ENCODE data around the gene AMZ1.
A peak's percentile ranks its signal among the peaks of the same experiment; 100 is the strongest.
"Not testable (repeated sequence)": the region's sequence is repeated elsewhere in the genome, so short reads cannot be mapped to it uniquely, and the experiment has no call there.

AMZ1 gene

DNA sequence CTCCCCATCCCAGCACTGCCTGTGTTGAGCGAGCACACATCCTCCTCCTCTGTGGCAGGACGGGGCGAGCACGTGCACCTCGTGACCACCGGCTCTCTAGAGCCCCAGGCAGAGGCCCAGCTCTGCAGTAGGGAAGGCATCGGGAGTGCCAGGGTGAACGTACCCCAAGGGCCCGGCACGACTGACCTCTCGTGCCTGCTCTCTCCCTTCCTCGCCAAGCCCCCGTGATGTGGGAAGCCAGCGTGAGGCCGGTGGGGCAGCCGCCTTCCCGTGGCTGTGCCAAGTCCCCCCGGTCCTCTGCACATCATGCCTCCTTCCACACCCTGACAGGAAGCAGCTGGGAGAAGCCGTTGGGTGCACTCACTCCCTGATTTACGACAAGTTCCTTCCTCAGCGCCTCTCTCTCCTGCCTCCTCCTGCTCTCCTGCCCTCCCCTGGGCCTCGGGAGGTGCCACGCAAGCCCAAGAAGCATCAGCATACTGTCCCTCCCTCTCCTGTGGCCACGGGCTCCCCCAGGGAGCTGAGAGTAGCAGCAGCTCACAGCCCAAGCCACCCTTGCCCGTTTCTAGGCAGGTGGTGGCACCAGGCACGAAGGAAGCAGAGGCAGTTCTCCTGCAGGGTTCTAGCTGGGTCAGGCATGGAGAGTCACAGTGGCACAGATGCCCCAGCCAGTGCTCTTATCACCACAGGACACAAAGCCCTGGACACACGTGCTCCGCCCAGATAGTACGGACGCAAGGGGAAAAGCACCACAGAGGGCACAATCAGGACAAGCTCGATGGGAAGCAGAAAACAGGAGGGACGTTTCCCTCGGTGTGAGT, 47.0 kb downstream of the AMZ1 start:
- Histone ChIP-seq H2AK5ac (ENCODE audit: low read length) (peak overlapping the region; percentile 24), H2BK5ac (ENCODE audit: low read depth, low read length, poor library complexity) (peak overlapping the region; percentile 8), H3K4me3 (ENCODE audit: low read depth, low read length) (peak overlapping the region; percentile 1), H3K36me3 (ENCODE audit: control insufficient read depth in 1 of 2, insufficient read depth in 2 of 2, low read length in 2 of 2) (peaks cover 34 to 44% of the 10 kb centered on the region in 2 experiments), H4K12ac (ENCODE audit: low read depth, low read length) (peak overlapping the region; percentile 21), H2BK12ac (ENCODE audit: low read length) (peak overlapping the region; percentile 66), H3K4me1 (ENCODE audit: control insufficient read depth in 1 of 2, insufficient read depth in 2 of 2, low read length in 2 of 2) (peaks cover 43 to 53% of the 10 kb centered on the region in 2 experiments), H3K27me3 (ENCODE audit: insufficient read depth, low read length) (no peaks in the 10 kb centered on the region), H4K91ac (ENCODE audit: low read depth, low read length) (peak overlapping the region; percentile 60), H3K4me2 (ENCODE audit: low read length) (no peak overlapping the region), H3K27ac (ENCODE audit: low read depth, low read length) (peak overlapping the region; percentile 91), H3K4ac (ENCODE audit: low read depth, low read length) (peak overlapping the region; percentile 71), H3K9me3 (ENCODE audit: insufficient read depth, low read depth, low read length) (peaks cover 11% of the 10 kb centered on the region), H2AFZ (ENCODE audit: insufficient read depth, low read length, poor library complexity) (peak overlapping the region; percentile 57), H4K8ac (ENCODE audit: low read depth, low read length) (peak overlapping the region; percentile 39), H2BK120ac (ENCODE audit: insufficient read depth, low read length, poor library complexity) (no peak overlapping the region), H3K79me2 (ENCODE audit: control insufficient read depth, insufficient read depth, low read length, poor library complexity) (peaks cover 26% of the 10 kb centered on the region), H3K9ac (ENCODE audit: low read length) (no peak overlapping the region), H3K14ac (ENCODE audit: low read length) (peak overlapping the region; percentile 45), H3K23ac (ENCODE audit: low read length) (no peak overlapping the region), H3K18ac (ENCODE audit: low read length) (peak overlapping the region; percentile 68), H3K79me1 (ENCODE audit: low read length) (peaks cover 32% of the 10 kb centered on the region)
- no peak for DNase-seq
- no CpG with 5 or more reads among the region's 33 CpGs for WGBS (ENCODE audit: extremely low coverage, insufficient coverage, insufficient read length)

- no peak overlapping the region for H4K8ac ChIP-seq (ENCODE audit: low read depth, low read length)
- peaks cover 22% of the 10 kb centered on the region for H3K79me2 ChIP-seq (ENCODE audit: control insufficient read depth, insufficient read depth, low read length, poor library complexity)
- no peak overlapping the region for H2AK5ac ChIP-seq (ENCODE audit: low read length)
- no peak overlapping the region for H4K91ac ChIP-seq (ENCODE audit: low read depth, low read length)
- no peak overlapping the region for H4K12ac ChIP-seq (ENCODE audit: low read depth, low read length)
- H3K14ac ChIP-seq (ENCODE audit: low read length) = no peak overlapping the region
- H3K4ac ChIP-seq (ENCODE audit: low read depth, low read length) = peak overlapping the region; percentile 71
- peaks cover 25% of the 10 kb centered on the region for H3K79me1 ChIP-seq (ENCODE audit: low read length)
- no peak overlapping the region for H3K9ac ChIP-seq (ENCODE audit: low read length)
- H2AFZ ChIP-seq (ENCODE audit: insufficient read depth, low read length, poor library complexity) = no peak overlapping the region
- no peak overlapping the region for H3K23ac ChIP-seq (ENCODE audit: low read length)
- H3K18ac ChIP-seq (ENCODE audit: low read length) = no peak overlapping the region
- no peak overlapping the region for H3K4me3 ChIP-seq (ENCODE audit: low read depth, low read length)
- WGBS (ENCODE audit: extremely low coverage, insufficient coverage, insufficient read length) = no CpG with 5 or more reads among the region's 13 CpGs
- H2BK5ac ChIP-seq (ENCODE audit: low read depth, low read length, poor library complexity) = no peak overlapping the region
- H3K4me2 ChIP-seq (ENCODE audit: low read length) = no peak overlapping the region
- peaks cover 9% of the 10 kb centered on the region for H3K9me3 ChIP-seq (ENCODE audit: insufficient read depth, low read depth, low read length)
- no peaks in the 10 kb centered on the region for H3K27me3 ChIP-seq (ENCODE audit: insufficient read depth, low read length)
- H2BK12ac ChIP-seq (ENCODE audit: low read length) = no peak overlapping the region
- H2BK120ac ChIP-seq (ENCODE audit: insufficient read depth, low read length, poor library complexity) = no peak overlapping the region
- no peak overlapping the region for H3K27ac ChIP-seq (ENCODE audit: low read depth, low read length)
- peaks cover 36 to 46% of the 10 kb centered on the region in 2 experiments for H3K4me1 ChIP-seq (ENCODE audit: control insufficient read depth in 1 of 2, insufficient read depth in 2 of 2, low read length in 2 of 2)
- H3K36me3 ChIP-seq (ENCODE audit: control insufficient read depth in 1 of 2, insufficient read depth in 2 of 2, low read length in 2 of 2) = peaks cover 33 to 38% of the 10 kb centered on the region in 2 experiments
- no peak for DNase-seq
Measured at GRCh38 chr7:2735744-2736143, 47.7 kb downstream of the AMZ1 start.

GRCh38 chr7:2736411-2736914, 48.5 kb downstream of the AMZ1 start:
- Histone ChIP-seq H2BK120ac (ENCODE audit: insufficient read depth, low read length, poor library complexity) (no peak overlapping the region), H3K14ac (ENCODE audit: low read length) (no peak overlapping the region), H4K12ac (ENCODE audit: low read depth, low read length) (no peak overlapping the region), H3K27me3 (ENCODE audit: insufficient read depth, low read length) (no peaks in the 10 kb centered on the region), H3K79me2 (ENCODE audit: control insufficient read depth, insufficient read depth, low read length, poor library complexity) (peaks cover 18% of the 10 kb centered on the region), H3K18ac (ENCODE audit: low read length) (no peak overlapping the region), H2AK5ac (ENCODE audit: low read length) (no peak overlapping the region), H4K8ac (ENCODE audit: low read depth, low read length) (no peak overlapping the region), H3K4ac (ENCODE audit: low read depth, low read length) (peak overlapping the region; percentile 61), H3K4me1 (ENCODE audit: control insufficient read depth in 1 of 2, insufficient read depth in 2 of 2, low read length in 2 of 2) (peaks cover 31 to 40% of the 10 kb centered on the region in 2 experiments), H3K23ac (ENCODE audit: low read length) (no peak overlapping the region), H3K4me3 (ENCODE audit: low read depth, low read length) (no peak overlapping the region), H3K9me3 (ENCODE audit: insufficient read depth, low read depth, low read length) (peaks cover 4% of the 10 kb centered on the region), H3K79me1 (ENCODE audit: low read length) (peaks cover 20% of the 10 kb centered on the region), H3K27ac (ENCODE audit: low read depth, low read length) (no peak overlapping the region), H2AFZ (ENCODE audit: insufficient read depth, low read length, poor library complexity) (no peak overlapping the region), H3K9ac (ENCODE audit: low read length) (no peak overlapping the region), H3K4me2 (ENCODE audit: low read length) (no peak overlapping the region), H3K36me3 (ENCODE audit: control insufficient read depth in 1 of 2, insufficient read depth in 2 of 2, low read length in 2 of 2) (peaks cover 28 to 35% of the 10 kb centered on the region in 2 experiments), H4K91ac (ENCODE audit: low read depth, low read length) (no peak overlapping the region), H2BK12ac (ENCODE audit: low read length) (no peak overlapping the region), H2BK5ac (ENCODE audit: low read depth, low read length, poor library complexity) (no peak overlapping the region)
- no CpG with 5 or more reads among the region's 17 CpGs for WGBS (ENCODE audit: extremely low coverage, insufficient coverage, insufficient read length)
- DNase-seq = no peak

GRCh38 chr7:2737005-2737743, 49.2 kb downstream of the AMZ1 start:
- not testable (repeated sequence) for H3K4me3 ChIP-seq (ENCODE audit: low read depth, low read length); H3K23ac ChIP-seq (ENCODE audit: low read length); H3K14ac ChIP-seq (ENCODE audit: low read length); H4K12ac ChIP-seq (ENCODE audit: low read depth, low read length); H3K18ac ChIP-seq (ENCODE audit: low read length); H2BK120ac ChIP-seq (ENCODE audit: insufficient read depth, low read length, poor library complexity); H2AFZ ChIP-seq (ENCODE audit: insufficient read depth, low read length, poor library complexity); H2BK5ac ChIP-seq (ENCODE audit: low read depth, low read length, poor library complexity); H2BK12ac ChIP-seq (ENCODE audit: low read length); H4K8ac ChIP-seq (ENCODE audit: low read depth, low read length); H4K91ac ChIP-seq (ENCODE audit: low read depth, low read length); H3K27ac ChIP-seq (ENCODE audit: low read depth, low read length); H3K27me3 ChIP-seq (ENCODE audit: insufficient read depth, low read length); H3K4me2 ChIP-seq (ENCODE audit: low read length); H3K9me3 ChIP-seq (ENCODE audit: insufficient read depth, low read depth, low read length); H2AK5ac ChIP-seq (ENCODE audit: low read length); DNase-seq; H3K9ac ChIP-seq (ENCODE audit: low read length)
- no CpG with 5 or more reads among the region's 15 CpGs for WGBS (ENCODE audit: extremely low coverage, insufficient coverage, insufficient read length)
- H3K4ac ChIP-seq (ENCODE audit: low read depth, low read length) = peak overlapping the region; percentile 61
- H3K79me1 ChIP-seq (ENCODE audit: low read length) = peaks cover 19% of the 10 kb centered on the region
- peaks cover 28 to 37% of the 10 kb centered on the region in 2 experiments for H3K4me1 ChIP-seq (ENCODE audit: control insufficient read depth in 1 of 2, insufficient read depth in 2 of 2, low read length in 2 of 2)
- H3K79me2 ChIP-seq (ENCODE audit: control insufficient read depth, insufficient read depth, low read length, poor library complexity) = peaks cover 18% of the 10 kb centered on the region
- H3K36me3 ChIP-seq (ENCODE audit: control insufficient read depth in 1 of 2, insufficient read depth in 2 of 2, low read length in 2 of 2) = peaks cover 27 to 38% of the 10 kb centered on the region in 2 experiments
